C4-2B (cell line): Measurements from ENCODE around the gene LHB.

Experiments
- H3K27ac ChIP-seq: fragments of 450-650 bp; 2 replicates; pipeline ENCODE4 v1.5.1; 2017
- CTCF ChIP-seq: fragments of 450-650 bp; conservative IDR thresholded peaks from 2 replicates; pipeline ENCODE4 v1.5.1; 2017; ENCODE audit warnings: mild to moderate bottlenecking
- ZFX ChIP-seq: fragments of 450-650 bp; IDR thresholded peaks from 2 replicates; pipeline ENCODE4 v1.6.1; 2017

Gene LHB

GRCh38 chr19:48990400-48990799 lies 26.5 kb downstream of the LHB start:
- no peak overlapping the region for H3K27ac ChIP-seq
- TF ChIP-seq CTCF (no peak), ZFX (no peak)

- H3K27ac ChIP-seq: no peak overlapping the region
- TF ChIP-seq ZFX (no peak), CTCF (no peak)
Observed at GRCh38 chr19:48989701-48990291, 27.1 kb downstream of the LHB start.

GRCh38 chr19:48988860-48989259 lies 28.0 kb downstream of the LHB start:
- TF ChIP-seq CTCF: no peak
- TF ChIP-seq ZFX: no peak
- no peak overlapping the region for H3K27ac ChIP-seq

- TF ChIP-seq CTCF (no peak), ZFX (no peak)
- H3K27ac ChIP-seq: no peak overlapping the region
Observed at GRCh38 chr19:48988286-48988685, 28.6 kb downstream of the LHB start.

- H3K27ac ChIP-seq: no peak overlapping the region
- TF ChIP-seq CTCF: no peak
- TF ChIP-seq ZFX: no peak
Observed at GRCh38 chr19:48987323-48987722, 29.6 kb downstream of the LHB start.

GRCh38 chr19:48986211-48986610 lies 30.7 kb downstream of the LHB start:
- H3K27ac ChIP-seq: no peak overlapping the region
- TF ChIP-seq ZFX (no peak), CTCF (no peak)

GRCh38 chr19:48985711-48986110 lies 31.2 kb downstream of the LHB start:
- TF ChIP-seq CTCF (no peak), ZFX (no peak)
- H3K27ac ChIP-seq: no peak overlapping the region
